IMR-90 (cell line): ENCODE measurements around the gene PPP2R5E.

Experiments used
- MAZ ChIP-seq: IDR thresholded peaks from 2 replicates; pipeline ENCODE4 v1.6.1; 2012; ENCODE audit warnings: low read depth, mild to moderate bottlenecking, low read length, improper control_type of control experiment, moderate library complexity, borderline replicate concordance
- NFE2L2 ChIP-seq: fragments of 150-350 bp; IDR thresholded peaks from 2 replicates; pipeline ENCODE4 v1.6.1; 2016; ENCODE audit warnings: low read depth, mild to moderate bottlenecking, low read length
- POLR2A ChIP-seq: IDR thresholded peaks from 2 replicates; pipeline ENCODE4 v1.6.1; 2012; ENCODE audit warnings: mild to moderate bottlenecking, low read depth, low read length
- SMC3 ChIP-seq: fragments of 150-350 bp; IDR thresholded peaks from 2 replicates; pipeline ENCODE4 v1.6.1; 2016; ENCODE audit warnings: low read depth, mild to moderate bottlenecking, antibody characterized with exemption, low read length, moderate library complexity
- TF ChIP-seq, protein P1 (sequence below): conservative IDR thresholded peaks from 2 replicates; pipeline ENCODE4 v1.5.1; 2012; ENCODE audit warnings: mild to moderate bottlenecking, low read depth, low read length, improper control_type of control experiment

- TF ChIP-seq, protein P1, sequence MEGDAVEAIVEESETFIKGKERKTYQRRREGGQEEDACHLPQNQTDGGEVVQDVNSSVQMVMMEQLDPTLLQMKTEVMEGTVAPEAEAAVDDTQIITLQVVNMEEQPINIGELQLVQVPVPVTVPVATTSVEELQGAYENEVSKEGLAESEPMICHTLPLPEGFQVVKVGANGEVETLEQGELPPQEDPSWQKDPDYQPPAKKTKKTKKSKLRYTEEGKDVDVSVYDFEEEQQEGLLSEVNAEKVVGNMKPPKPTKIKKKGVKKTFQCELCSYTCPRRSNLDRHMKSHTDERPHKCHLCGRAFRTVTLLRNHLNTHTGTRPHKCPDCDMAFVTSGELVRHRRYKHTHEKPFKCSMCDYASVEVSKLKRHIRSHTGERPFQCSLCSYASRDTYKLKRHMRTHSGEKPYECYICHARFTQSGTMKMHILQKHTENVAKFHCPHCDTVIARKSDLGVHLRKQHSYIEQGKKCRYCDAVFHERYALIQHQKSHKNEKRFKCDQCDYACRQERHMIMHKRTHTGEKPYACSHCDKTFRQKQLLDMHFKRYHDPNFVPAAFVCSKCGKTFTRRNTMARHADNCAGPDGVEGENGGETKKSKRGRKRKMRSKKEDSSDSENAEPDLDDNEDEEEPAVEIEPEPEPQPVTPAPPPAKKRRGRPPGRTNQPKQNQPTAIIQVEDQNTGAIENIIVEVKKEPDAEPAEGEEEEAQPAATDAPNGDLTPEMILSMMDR = no peak
- TF ChIP-seq POLR2A (no peak), MAZ (no peak), NFE2L2 (no peak), SMC3 (no peak)
Measured at GRCh38 chr14:63326840-63327239, 216.3 kb downstream of the PPP2R5E start.
